ENCODE measurements around the gene VAX1. TPM values are rescaled to one million over a fixed set of nuclear protein-coding genes. Genes with fewer than 3 reads are reported as not detected.
A peak's percentile ranks its signal among the peaks of the same experiment; 100 is the strongest.

VAX1 gene
- total and polyA plus RNA-seq, 4 donors, result not detected

- Histone ChIP-seq H3K9ac (ENCODE audit: insufficient read depth in 1 of 2, low read length in 2 of 2) (no peak overlapping the region), H3K27me3 (ENCODE audit: control insufficient read depth in 3 of 3, insufficient read depth in 3 of 3, low read length in 2 of 3) (peaks cover 8 to 96% (median 93%) of the 10 kb centered on the region in 3 donors), H3K27ac (ENCODE audit: low read depth in 1 of 2, low read length in 1 of 2) (no peak overlapping the region), H3K4me3 (no peak overlapping the region), H3K36me3 (ENCODE audit: control insufficient read depth in 4 of 4, insufficient read depth in 4 of 4, low read length in 4 of 4) (no peaks in the 10 kb centered on the region), H3K9me3 (ENCODE audit: control insufficient read depth in 4 of 4, insufficient read depth in 3 of 4, low read length in 3 of 4) (peaks cover 0 to 4% (median 0%) of the 10 kb centered on the region in 4 donors), H3K4me1 (ENCODE audit: control insufficient read depth in 5 of 5, insufficient read depth in 5 of 5, low read length in 5 of 5) (peaks cover 0 to 15% (median 0%) of the 10 kb centered on the region in 5 donors)
- ATAC-seq (ENCODE audit: insufficient read depth, low FRiP score), result no peak
- TF ChIP-seq CTCF (IDR thresholded peaks at IDR 0.05; ENCODE audit: control extremely low read depth, extremely low read depth), result no peak
- 5% methylated on average over 26 to 39 of the region's 39 CpGs for WGBS, 2 donors
- DNase-seq, result peak in 1 of 3 donors; percentile 10
These were observed 24.3 kb upstream of the VAX1 start for GRCh38 chr10:117162093-117163060.

GRCh38 chr10:117161386-117162033 is 23.4 kb upstream of the VAX1 start:
- H3K36me3 ChIP-seq (ENCODE audit: control insufficient read depth in 4 of 4, insufficient read depth in 4 of 4, low read length in 4 of 4), result no peaks in the 10 kb centered on the region
- no peak for TF ChIP-seq CTCF (IDR thresholded peaks at IDR 0.05; ENCODE audit: control extremely low read depth, extremely low read depth)
- peaks cover 8 to 96% (median 92%) of the 10 kb centered on the region in 3 donors for H3K27me3 ChIP-seq (ENCODE audit: control insufficient read depth in 3 of 3, insufficient read depth in 3 of 3, low read length in 2 of 3)
- H3K9me3 ChIP-seq (ENCODE audit: control insufficient read depth in 4 of 4, insufficient read depth in 3 of 4, low read length in 3 of 4), result peaks cover 0 to 2% (median 0%) of the 10 kb centered on the region in 4 donors
- peaks cover 0 to 15% (median 0%) of the 10 kb centered on the region in 5 donors for H3K4me1 ChIP-seq (ENCODE audit: control insufficient read depth in 5 of 5, insufficient read depth in 5 of 5, low read length in 5 of 5)
- 13 to 14% methylated on average over 6 of the region's 6 CpGs for WGBS, 2 donors
- peak in 1 of 3 donors; percentile 3 for DNase-seq
- no peak overlapping the region for H3K4me3 ChIP-seq
- ATAC-seq (ENCODE audit: insufficient read depth, low FRiP score), result no peak
- H3K9ac ChIP-seq (ENCODE audit: insufficient read depth in 1 of 2, low read length in 2 of 2), result no peak overlapping the region
- H3K27ac ChIP-seq (ENCODE audit: low read depth in 1 of 2, low read length in 1 of 2), result no peak overlapping the region

GRCh38 chr10:117160567-117160966 is 22.5 kb upstream of the VAX1 start:
- H3K4me3 ChIP-seq, result no peak overlapping the region

More at GRCh38 chr10:117160567-117160966, 22.5 kb upstream of the VAX1 start:
- WGBS, 2 donors, result 12 to 13% methylated on average over 5 of the region's 5 CpGs
- H3K27me3 ChIP-seq (ENCODE audit: control insufficient read depth in 3 of 3, insufficient read depth in 3 of 3, low read length in 2 of 3), result peaks cover 5 to 94% (median 88%) of the 10 kb centered on the region in 3 donors
- no peak for TF ChIP-seq CTCF (IDR thresholded peaks at IDR 0.05; ENCODE audit: control extremely low read depth, extremely low read depth)
- ATAC-seq (ENCODE audit: insufficient read depth, low FRiP score), result no peak
- no peak for DNase-seq
- peaks cover 0 to 10% (median 0%) of the 10 kb centered on the region in 5 donors for H3K4me1 ChIP-seq (ENCODE audit: control insufficient read depth in 5 of 5, insufficient read depth in 5 of 5, low read length in 5 of 5)
- no peak overlapping the region for H3K9ac ChIP-seq (ENCODE audit: insufficient read depth in 1 of 2, low read length in 2 of 2)
- H3K9me3 ChIP-seq (ENCODE audit: control insufficient read depth in 4 of 4, insufficient read depth in 3 of 4, low read length in 3 of 4), result peaks cover 0 to 2% (median 0%) of the 10 kb centered on the region in 4 donors
- no peak overlapping the region for H3K27ac ChIP-seq (ENCODE audit: low read depth in 1 of 2, low read length in 1 of 2)
- no peaks in the 10 kb centered on the region for H3K36me3 ChIP-seq (ENCODE audit: control insufficient read depth in 4 of 4, insufficient read depth in 4 of 4, low read length in 4 of 4)
